ENCODE data around the gene TRIM41. TPM values are rescaled to one million over a fixed set of nuclear protein-coding genes. Genes with fewer than 3 reads are reported as not detected.
"Not testable (repeated sequence)": the region's sequence is repeated elsewhere in the genome, so short reads cannot be mapped to it uniquely, and the experiment has no call there.

Gene TRIM41
- 34.5 and 39.1 TPM in 2 replicates for total RNA-seq
- long read RNA-seq = 0 reads

DNA sequence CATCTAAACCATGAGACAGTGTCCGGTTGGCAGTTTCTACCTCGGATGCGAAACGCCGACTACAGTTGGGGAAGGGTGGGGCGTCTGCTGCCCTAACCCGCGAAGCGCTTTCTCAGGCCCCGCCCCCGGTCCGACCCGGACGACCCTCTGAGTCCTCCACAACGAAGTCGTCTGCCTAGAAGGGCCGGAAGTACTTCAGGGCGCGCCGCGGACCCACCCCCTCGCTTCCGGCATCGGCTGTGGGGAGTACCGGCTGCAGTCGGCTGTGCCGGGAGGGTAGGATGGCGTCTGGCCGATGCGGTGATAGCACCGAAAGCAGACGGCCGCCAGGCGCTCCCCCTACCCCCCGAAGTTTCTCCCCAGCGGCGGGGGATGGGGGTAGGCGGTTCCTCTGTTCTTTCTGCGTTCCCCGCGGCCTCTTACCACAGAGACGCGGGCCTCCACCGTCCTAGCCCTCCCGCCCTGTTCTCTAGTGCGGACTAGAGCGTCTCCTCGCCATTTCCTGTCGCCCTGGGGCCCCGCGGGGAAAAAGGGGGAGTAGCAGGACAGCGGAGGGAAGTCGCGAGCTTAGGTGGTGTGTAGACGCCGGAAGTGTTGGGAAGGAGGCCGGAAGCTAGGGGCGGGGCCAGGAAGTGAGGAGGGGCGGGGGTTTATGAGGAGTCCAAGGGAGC is at the start of gene TRIM41:
Gene TRIM41, plus strand, starts transcription at position 224 of the 671 bp plus-strand sequence. CDS start 719 bp downstream, outside the sequence.
- TF ChIP-seq, protein P1, sequence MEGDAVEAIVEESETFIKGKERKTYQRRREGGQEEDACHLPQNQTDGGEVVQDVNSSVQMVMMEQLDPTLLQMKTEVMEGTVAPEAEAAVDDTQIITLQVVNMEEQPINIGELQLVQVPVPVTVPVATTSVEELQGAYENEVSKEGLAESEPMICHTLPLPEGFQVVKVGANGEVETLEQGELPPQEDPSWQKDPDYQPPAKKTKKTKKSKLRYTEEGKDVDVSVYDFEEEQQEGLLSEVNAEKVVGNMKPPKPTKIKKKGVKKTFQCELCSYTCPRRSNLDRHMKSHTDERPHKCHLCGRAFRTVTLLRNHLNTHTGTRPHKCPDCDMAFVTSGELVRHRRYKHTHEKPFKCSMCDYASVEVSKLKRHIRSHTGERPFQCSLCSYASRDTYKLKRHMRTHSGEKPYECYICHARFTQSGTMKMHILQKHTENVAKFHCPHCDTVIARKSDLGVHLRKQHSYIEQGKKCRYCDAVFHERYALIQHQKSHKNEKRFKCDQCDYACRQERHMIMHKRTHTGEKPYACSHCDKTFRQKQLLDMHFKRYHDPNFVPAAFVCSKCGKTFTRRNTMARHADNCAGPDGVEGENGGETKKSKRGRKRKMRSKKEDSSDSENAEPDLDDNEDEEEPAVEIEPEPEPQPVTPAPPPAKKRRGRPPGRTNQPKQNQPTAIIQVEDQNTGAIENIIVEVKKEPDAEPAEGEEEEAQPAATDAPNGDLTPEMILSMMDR (conservative IDR thresholded peaks at IDR 0.05) = peak; percentile 9
- Mint-ChIP-seq H3K27ac (ENCODE audit: unreplicated experiment) (peak within 1 kb of the TSS; percentile 99), H3K27me3 (ENCODE audit: low read depth) (peaks cover 46% of the 10 kb centered on the region), H3K36me3 (ENCODE audit: low read depth) (peaks cover 11% of the 10 kb centered on the region), H3K4me1 (peaks cover 44% of the 10 kb centered on the region), H3K9me3 (peaks cover 6% of the 10 kb centered on the region), H3K4me3 (peak within 1 kb of the TSS; percentile 95)
- peak; percentile 97 for DNase-seq (ENCODE audit: low read depth, low spot score)

DNA sequence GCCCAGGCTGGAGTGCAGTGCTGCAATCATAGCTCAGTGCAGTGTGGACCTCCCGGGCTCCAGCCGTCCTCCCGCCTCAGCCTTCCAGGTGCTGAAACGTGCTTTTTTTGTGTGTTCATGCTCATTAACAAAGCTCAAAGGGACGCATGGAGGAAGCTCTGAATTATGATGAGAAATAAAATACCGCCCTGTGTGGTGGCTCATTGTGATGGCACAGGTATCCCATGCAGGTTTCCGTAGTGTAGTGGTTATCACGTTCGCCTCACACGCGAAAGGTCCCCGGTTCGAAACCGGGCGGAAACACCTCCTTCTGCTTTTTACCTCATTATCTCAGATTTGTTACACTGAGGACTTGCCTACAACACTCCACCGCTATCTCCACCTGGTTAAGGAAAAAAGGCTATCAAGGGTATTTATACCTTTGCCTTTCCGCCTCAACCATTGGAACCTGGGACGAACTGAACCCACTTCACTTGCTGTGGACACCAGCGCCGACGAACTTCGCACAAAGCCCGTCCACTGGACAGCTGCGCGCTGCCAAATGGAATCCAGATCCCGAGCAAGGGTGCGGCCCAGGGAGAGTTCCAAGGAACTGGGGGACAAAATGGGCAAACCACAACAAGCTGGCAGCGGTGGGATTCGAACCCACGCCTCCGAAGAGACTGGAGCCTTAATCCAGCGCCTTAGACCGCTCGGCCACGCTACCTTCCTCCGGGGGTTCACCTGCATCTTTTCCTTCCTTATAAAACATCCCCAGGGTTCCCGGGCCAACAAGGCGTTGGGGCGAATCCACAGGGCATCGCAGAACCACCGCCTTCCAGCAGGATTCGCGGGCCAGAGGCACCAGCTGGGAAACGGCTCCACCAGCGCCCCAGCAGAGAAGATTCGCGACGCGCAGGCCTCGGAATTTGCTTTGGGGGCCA is 49.4 kb upstream of the TRIM41 start:
- H3K4me1 Mint-ChIP-seq = peaks cover 28% of the 10 kb centered on the region
- no peak overlapping the region for H3K27ac Mint-ChIP-seq (ENCODE audit: unreplicated experiment)
- no peaks in the 10 kb centered on the region for H3K9me3 Mint-ChIP-seq
- TF ChIP-seq, protein P1 (conservative IDR thresholded peaks at IDR 0.05) = peak; percentile 1
- DNase-seq (ENCODE audit: low read depth, low spot score) = no peak
- peak overlapping the region; percentile 17 for H3K4me3 Mint-ChIP-seq
- H3K27me3 Mint-ChIP-seq (ENCODE audit: low read depth) = peaks cover 95% of the 10 kb centered on the region
- no peaks in the 10 kb centered on the region for H3K36me3 Mint-ChIP-seq (ENCODE audit: low read depth)

DNA sequence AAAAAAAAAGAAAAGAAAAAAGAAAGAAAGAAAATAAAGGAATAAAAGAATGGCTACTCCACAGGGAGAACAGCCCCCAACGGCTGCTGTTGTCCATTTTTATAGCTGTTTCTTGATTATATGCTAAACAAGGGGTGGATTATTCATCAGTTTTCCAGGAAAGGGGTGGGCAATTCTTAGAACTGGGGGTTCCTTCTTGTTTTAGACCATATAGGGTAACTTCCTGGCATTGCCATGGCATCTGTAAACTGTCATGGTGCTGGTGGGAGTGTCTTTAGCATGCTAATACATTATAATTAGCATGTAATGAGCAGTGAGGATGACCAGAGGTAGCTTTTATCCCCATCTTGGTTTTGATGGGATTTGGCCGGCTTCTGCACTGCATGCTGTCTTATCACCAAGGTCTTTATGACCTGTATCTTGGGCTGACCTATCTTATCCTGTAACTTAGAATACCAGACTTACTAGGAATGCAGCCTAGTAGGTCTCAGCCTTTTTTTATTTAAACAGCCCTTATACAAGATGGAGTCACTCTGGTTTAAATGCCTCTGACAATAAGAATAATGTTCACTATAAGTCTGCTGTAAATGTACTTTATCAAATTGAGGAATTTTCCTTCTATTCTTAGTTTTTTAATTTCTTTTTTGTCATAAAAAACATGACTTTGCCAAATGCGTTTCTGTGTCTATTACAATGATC is 46.7 kb upstream of the TRIM41 start:
- Mint-ChIP-seq H3K4me1 (peaks cover 6% of the 10 kb centered on the region), H3K9me3 (no peaks in the 10 kb centered on the region), H3K27me3 (ENCODE audit: low read depth) (peaks cover 87% of the 10 kb centered on the region), H3K4me3 (peak overlapping the region; percentile 3), H3K27ac (ENCODE audit: unreplicated experiment) (no peak overlapping the region), H3K36me3 (ENCODE audit: low read depth) (no peaks in the 10 kb centered on the region)
- no peak for DNase-seq (ENCODE audit: low read depth, low spot score)
- TF ChIP-seq, protein P1 (conservative IDR thresholded peaks at IDR 0.05) = no peak

DNA sequence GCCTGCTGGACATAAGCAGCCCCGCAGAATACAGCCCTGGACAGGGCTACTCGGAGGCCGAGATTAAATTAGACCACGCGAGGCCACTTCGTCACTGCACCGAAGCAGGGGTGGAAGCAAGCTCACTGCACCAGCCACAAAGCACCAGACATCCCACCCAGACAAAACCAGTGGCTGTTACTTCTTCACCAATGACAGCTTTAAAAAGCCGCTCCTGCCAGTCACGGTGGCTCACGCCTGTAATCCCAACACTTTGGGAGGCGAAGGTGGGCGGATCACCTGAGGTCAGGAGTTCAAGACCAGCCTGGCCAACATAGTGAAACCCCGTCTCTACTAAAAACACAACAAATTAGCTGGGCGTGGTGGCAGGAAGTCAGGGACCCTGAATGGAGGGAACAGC is 45.5 kb upstream of the TRIM41 start:
- Mint-ChIP-seq H3K4me1 (peaks cover 13% of the 10 kb centered on the region), H3K27me3 (ENCODE audit: low read depth) (peaks cover 80% of the 10 kb centered on the region), H3K4me3 (peak overlapping the region; percentile 12)
- H3K36me3 Mint-ChIP-seq (ENCODE audit: low read depth); H3K27ac Mint-ChIP-seq (ENCODE audit: unreplicated experiment); DNase-seq (ENCODE audit: low read depth, low spot score); H3K9me3 Mint-ChIP-seq: not testable (repeated sequence)

DNA sequence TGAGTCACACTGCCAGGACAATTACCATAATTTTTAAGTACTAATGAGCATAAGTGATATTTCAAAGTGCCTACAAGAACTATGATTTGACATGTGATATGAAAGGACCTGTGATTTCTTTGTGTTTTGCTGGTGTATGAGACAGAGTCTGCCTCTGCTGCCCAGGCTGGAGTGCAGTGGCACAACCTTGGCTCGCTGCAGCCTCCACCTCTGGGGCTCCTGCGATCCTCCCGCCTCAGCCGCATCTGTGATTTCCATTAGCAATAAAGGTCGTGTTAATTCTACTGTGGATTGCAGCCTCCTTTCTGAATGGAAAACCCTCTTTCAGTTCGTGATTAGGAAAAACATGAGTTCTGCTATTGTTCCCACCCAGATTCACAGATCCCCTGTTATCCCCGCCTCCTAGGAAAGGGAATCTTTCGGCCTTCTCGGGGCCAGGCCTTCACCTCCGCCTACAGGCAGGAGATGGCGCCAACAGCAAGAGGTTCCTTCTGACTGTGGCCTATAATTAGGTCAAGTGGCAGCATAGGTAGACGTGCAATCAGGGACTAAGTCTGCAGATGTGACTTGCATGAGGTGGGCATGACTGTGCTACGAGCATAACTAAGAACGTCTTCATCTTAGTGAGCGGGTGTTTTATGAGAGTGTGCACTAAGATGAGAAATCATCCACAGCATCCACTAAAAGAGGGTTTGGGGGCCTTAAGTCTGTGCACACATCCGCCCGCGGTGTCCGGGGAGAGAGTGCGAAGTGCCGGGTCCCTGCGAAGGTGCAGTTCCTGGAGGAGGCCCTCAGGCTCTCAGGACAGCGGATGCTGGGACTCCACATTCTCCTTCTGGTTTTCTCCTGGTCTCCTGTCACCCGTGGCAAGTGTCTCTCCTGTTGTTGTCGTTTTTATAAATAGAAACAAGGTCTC is 41.2 kb upstream of the TRIM41 start:
- peak; percentile 46 for DNase-seq (ENCODE audit: low read depth, low spot score)
- Mint-ChIP-seq H3K4me1 (peaks cover 20% of the 10 kb centered on the region), H3K36me3 (ENCODE audit: low read depth) (peaks cover 2% of the 10 kb centered on the region), H3K9me3 (peaks cover 2% of the 10 kb centered on the region), H3K27ac (ENCODE audit: unreplicated experiment) (peak overlapping the region; percentile 8), H3K27me3 (ENCODE audit: low read depth) (peaks cover 45% of the 10 kb centered on the region), H3K4me3 (peak overlapping the region; percentile 89)
- TF ChIP-seq, protein P1 (conservative IDR thresholded peaks at IDR 0.05) = peak; percentile 71

Measured in neural crest cell (in vitro differentiated cells).